HG03571 (cell line): Measurements from ENCODE around the gene CAMK2G.

Experiments used
- ATAC-seq: cut with Tn5 transposase; IDR thresholded peaks from one replicate; pipeline ENCODE4 v1.9.1; 2021; ENCODE audit not compliant: unreplicated experiment

Gene CAMK2G

DNA sequence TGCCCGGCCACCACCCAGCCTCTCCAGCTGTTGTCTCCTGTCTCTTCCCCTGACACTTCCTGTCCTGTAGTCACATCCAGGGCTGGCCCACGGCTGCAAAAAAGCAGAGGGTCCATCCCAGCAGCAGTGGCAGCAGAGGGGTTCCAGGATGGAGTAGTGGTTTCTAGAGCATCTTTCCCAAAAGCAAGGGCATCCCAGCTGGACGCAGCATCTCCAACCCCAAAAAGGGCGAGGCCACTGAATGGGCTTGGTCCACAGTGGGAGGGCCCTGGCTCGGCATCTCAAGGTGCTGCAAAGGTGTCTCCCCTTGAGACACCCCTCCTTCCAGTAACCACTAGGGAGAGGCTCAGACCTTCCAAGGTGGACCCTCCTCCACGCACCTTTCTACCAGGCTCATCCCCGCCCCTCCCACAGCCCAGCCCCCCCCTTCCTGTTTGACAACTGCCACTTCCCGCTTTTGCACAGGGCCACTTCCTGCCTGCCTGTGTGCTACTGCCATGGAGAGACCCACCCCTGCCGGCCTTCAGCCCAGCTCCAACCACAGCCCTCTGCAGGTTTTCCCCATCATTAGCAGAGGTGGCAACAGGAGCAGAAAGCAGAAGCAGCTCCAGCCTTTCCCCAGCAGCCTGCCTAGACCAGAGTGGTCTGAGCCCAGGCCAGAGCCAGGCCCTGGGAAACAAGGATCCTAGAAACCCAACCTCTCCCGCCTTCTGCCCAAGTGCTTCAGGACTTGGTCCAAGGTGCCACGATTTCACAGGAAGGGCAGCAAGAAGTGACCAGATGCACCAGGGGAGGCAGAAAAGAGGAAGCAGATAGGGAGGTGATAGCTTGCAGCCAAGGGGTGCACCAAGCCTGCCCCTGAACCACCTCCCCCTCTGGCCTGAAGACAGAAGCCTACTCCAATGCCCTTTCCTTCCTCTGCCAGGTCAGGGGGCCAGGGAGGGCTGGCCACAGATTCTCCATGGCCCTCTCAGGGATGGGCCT, 8.6 kb downstream of the CAMK2G start:
- peak; percentile 64 for ATAC-seq

DNA sequence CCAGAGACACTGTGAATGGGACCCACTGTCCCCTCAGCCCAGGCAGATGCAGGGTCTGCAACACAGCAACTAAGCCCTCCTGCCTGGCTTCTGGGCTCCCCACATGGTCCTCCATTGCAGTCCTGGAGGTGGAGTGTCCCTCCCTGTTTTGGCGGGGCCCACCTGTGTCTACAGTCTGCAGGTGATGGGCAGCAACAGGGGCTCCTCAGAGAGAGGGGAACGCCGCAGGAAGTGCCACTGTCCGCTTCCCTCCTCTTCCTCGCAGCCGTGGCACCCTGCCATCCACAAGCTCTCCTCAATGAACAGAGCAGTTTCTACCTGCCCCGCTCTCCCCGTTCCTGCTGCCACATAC, 9.3 kb downstream of the CAMK2G start:
- no peak for ATAC-seq

DNA sequence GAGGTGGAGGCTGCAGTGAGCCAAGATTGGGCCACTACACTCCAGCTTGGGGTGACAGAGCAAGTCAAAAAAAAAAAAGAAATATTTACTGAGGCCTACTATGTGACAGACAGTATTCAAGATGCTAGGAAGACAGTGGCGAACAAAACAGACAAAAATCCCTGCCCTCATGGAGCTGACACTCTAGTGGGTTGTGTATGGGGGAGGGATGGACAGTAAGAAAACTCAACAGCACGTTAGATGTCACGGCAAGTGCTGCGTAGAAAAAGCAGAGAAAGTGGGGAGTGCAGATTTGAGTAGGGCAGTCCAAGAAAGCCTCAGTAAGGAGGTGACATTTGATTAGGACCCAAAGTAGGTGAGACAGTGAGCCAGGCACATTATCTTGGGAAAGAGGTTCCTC, 10.1 kb downstream of the CAMK2G start:
- no peak for ATAC-seq

DNA sequence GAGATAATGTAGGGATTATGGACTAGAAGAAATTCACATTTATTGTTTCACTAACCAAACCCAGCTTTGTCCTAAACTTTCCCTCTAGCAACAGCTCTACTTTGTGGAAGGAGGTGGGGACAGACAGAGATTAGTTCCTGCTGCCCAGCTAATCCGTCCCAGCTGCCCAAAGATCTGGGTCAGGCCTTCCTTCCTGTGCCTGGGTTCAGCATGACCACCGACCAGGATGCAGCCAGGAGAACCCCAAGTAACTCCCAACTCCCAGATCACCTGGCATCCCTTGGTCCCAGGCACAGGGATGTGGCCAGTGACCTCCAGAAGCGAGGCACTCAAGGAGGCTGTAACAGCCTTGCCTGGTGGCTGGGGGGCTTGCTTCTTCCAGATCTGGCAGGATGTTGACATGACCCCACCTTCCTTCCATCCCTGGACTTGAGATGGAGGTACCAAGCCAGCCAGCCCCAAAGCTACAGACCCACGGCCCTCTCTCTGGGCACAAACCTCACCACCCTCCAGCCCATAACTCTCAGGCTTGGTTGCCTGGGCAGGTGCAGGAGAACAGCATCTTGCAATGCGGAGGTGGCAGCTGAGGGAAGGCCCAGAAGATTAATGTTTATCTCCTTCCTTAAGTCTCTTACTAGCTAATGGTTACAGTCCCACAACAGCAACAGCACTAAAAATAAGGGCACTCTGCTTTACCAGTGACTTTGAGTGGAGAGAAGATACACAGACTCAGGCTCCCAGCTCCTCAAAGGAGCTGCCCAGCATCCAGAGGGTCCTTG, 11.1 kb downstream of the CAMK2G start:
- ATAC-seq, result no peak

DNA sequence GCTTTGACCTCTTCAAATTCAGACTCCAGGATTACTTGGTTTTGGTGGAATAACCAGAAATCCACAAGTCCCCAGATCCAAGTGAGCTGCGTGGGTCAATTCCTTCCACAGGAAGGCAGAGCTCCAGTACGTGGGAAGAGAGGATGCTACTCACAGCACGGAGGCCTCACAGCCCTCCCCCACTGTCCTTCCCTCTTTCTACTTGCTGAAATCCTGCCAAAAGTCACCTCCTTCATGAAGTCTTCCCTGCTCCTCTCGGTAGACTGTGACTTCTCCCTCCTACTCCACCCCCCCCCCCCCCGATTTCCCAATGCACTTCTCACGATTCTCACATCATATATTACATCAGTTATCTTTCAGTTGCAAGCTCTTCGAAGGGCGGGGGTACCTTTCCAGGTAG, 12.3 kb downstream of the CAMK2G start:
- no peak for ATAC-seq

DNA sequence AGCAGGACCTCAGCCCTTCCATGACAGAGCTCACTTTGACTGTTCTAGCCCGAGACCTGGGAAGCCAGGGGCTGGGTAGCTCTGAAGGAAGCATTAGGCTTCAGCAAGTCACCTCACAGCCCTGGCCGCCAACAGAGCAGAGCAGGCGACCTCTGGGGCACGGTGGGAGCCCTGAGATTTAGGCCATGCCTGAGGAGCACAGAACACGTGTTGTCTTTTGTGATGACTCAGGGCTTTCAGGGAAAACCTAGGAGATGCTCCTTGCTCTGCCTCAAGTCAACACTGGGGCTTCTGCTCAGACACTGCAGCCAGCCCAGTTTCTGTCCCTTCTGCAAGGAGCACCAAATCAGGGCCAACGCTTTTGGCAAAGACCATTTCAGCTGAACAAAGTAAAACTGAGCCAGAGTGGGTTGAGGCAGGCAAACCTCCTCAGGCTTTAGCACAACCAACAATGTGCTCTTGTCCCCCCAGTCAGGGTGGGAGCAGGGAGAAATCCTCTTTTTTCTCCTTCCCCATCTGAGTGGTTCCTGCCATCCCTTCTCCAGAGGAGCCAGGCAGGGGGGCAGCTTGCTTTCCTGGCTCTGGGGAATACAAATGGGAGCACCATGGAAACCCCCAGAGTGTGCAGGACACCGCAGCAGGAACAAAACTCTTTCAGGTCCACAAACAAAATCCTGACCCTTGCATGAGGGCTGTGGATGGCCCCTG, 14.4 kb downstream of the CAMK2G start:
- ATAC-seq, result no peak

DNA sequence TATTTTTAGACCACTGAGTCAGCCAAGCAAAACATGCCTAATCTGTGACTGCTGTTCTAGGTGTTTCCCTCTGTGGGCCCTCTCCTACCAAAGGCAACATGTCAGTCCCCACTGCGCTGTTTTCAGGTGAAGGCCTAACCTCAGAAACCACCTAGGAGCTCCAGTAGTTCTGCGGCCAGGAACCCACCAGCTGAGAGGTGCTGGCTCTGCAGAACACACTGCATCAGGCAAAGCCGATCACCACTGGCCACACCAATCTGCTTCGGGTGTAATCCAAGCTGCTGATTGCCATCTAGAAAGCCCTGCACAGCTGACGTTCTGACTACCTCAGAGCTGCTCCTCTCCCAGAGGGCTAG, 14.9 kb downstream of the CAMK2G start:
- ATAC-seq, result no peak

DNA sequence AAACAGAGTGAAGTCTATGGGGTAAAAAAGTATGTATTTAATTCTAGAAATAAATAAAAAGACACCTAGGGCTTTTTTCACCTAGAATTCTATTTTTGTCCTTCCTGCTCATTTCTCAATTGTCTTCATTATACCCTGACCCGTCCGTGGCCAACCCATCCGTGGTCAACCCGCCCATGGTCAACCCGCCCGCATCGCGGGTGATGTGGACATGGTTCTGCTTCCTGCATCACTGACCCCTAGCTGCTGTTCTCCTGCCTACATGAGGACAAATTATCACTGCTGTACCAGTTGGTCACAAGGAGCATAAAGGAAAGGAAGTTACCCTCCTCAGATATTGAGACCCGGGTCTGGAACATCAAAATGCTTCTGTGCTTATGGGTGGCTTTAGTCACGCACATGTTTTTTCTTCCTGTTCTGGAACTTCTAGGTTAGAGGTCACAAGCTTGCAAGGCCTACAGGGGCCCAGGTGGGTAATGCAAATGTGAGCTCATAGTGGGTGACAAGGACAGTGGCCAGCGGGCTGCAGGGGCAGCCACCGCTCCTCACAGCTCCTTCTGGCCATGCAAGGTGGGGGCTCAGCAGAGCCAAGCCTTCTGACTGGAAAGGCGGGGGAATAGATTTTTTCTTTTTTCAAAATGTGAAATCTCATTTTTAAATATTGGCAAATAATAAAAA, 15.5 kb downstream of the CAMK2G start:
- ATAC-seq, result no peak

DNA sequence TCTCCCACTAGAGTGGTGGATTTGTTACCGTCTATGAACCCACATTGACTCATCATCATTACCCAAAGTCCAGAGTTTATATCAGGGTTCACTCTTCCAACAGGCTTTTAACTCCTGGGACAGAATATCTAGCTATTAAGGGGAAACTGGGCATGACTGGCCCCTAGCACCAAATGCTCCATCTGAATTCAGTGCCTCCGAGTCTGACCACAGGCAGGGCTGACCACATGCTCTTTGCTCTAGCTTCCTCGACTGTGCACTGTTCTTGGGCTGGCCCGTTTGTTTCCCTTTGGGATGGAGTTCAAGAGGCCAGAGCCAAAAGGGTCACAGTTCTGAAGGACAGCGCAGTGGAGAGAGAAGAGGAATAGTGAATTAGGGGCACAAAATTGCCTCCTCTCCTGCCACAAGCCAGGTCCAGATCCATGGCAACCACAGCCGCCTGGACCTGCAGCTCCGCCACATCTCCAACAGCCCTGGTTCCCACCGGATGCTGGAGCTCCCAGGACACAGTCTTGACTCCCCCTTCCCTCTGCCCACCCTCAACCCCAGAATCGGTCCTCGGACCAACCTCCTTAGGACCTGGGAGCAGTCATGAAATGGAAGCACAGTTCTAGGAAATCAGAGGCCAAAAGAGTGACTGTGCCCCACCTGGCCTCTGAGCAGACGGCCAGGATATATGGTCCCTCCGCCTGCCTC, 16.2 kb downstream of the CAMK2G start:
- ATAC-seq, result no peak

DNA sequence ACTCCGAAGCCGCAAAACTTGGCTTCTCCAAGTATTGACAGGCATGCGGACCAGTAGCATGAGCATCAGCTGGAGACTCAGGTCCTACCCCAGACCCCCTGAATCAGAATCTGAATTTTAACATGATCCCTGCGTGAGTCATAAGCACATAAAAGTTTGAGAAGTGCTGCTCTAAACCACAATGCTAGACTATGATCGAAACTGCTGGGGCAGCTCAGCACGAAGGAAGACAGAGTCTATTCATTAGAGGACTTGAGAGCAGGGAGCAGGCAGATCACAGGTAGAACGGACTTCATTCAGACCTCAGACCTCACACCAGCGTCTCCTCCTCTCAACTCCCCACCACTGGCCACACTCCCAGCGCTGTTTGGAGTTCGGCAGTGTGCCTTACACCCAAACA, 16.9 kb downstream of the CAMK2G start:
- ATAC-seq, result no peak

DNA sequence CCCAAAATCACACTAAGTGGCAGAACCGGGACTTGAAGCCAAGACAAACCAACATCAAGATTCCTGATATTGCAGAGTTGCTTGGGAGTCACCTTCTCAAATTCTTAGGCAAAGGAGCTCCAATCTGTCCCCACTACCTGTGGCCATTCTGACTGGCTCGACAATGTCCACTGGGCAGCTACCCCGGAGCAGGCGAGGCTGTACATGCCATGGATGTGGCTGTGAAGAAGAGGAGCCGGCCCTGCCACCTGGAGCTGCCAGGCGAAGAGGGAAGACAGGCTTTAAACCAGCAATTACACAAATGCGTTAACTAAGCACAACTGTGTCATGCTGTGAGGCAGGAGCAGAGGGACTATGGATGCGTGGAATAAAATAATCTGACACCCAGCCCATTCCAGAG, 18.1 kb downstream of the CAMK2G start:
- no peak for ATAC-seq

DNA sequence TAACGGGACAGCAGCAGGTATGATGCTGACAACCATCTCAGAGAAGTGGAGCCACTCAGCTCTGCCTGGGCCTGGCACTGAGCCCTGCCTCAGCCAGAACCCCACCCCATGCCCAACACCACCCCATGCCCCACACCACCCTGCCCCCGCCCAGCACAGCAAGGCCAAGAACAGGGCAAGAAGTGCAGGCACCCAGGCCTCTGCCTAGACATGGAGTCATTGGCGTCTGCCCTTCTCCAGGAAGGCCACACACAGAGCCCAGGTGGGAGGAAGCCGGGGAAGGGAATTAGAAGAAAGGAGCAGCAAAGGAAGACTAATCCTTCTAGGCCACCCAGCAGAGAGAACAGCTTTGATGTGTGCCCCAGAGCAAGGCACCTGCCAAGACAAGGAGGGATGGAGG, 18.9 kb downstream of the CAMK2G start:
- no peak for ATAC-seq

DNA sequence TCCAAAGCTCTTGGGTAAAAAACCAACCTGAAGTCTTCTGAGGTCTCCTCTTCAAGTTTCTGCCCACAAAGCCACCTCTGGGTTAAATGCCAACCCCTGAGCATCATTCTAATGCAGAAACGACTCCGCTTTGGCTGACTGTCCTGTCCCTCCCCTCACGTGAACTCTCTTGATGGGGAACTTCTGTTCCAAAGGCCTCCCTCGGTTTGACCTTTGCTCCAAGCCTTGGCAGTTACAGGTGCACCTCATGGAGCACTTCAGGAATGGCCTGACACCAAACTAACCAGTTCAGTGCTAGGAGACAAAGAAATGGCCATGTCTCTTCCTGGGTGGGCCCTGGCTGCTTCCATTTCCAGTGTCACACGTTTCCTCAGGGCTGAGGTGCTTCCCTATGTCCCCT, 20.0 kb downstream of the CAMK2G start:
- ATAC-seq, result no peak

DNA sequence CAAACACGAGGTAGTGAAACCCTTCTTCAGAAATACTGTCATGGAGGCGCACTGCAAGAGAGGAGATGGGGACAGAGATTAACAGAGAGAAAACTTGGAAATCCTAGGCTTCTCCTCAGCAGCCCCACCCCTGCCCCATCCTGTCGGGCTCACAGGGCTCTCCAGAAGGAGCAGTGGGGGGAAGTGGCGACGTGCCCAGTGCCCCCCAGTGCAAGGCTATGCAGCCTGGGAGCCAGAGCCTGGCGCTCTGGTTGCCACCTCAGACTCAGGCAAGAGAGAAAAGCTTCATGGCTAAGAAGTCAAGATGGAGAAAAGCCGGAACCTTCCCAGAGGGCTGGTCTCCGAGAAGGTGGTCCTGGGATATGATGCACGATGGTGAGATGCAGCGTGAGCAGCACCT, 21.2 kb downstream of the CAMK2G start:
- ATAC-seq, result no peak

DNA sequence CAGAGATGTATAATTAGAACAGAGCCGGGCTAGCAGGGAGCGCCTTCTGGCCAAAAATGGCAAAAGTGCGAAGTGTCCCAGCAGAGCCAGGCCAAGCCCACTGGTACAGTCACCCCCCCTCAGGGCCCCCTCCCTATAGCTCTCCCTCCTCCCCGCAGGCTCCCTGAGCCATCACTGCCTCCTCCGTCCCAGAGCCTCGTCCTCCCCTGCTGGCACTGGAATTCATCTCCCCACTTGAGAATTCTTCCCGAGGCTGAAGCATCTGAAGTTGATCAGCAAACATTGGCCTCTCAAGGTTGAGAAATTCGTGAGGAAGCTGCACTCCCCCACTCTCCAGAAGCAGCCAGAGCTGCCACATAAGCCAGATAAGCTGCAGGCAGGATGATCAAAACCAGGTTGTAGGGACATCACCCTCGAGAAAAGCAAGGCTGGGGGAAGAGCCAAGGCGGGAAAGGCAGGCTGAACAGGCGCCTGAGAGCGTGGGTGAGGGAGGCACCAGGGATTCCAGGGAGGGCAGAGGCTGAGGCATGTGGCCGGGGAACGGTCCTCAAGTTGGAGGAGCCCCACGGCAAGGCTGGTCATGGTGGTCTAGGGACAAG, 23.4 kb downstream of the CAMK2G start:
- no peak for ATAC-seq

DNA sequence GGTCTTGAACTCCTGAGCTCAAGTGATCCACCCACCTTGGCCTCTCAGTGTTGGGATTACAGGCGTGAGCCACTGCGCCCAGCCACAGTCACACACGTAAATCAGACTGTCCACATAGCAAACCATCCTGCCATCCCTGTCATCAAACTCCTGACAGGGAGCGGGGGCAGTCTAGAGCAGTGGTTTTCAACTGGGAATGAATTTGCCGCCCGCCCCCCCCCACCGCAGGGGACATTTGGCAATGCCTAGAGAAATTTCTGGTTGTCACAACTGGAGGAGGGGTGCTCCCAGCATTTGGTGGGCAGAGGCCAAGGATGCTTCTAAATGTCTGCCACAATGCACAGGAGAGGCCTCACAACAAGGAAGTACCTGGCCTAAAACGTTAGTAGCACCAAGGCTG, 24.1 kb downstream of the CAMK2G start:
- no peak for ATAC-seq

DNA sequence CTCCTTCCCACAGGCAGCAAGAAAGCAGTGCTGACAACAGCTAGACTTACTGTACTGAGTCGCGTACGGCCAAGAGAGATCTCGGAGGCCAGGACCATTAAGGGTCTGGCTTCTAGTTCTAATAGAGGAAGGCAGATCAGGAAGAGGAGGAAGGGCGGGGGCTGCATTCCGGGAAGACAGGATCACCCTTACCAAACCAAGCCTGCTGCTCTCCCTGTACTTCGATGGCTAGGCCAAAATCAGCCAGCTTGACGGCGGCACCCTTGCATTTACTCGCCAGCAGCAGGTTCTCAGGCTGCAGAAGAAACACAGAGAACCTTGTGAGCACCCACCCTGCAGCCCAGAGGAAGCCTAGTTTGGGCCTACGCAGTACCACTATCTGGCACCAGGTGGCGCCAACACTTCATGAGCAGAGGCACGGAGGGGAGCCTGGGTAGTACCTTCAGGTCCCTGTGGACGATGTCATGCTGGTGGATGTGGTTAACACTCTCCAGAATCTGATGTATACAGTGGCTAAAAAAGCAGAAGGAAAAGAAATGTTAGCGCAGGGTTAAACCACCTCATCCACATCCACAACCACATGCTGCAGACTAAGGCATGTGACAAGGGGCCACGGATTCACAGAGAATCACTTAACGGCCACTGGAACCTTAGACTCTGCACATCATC, 25.4 kb downstream of the CAMK2G start:
- ATAC-seq, result peak; percentile 73

DNA sequence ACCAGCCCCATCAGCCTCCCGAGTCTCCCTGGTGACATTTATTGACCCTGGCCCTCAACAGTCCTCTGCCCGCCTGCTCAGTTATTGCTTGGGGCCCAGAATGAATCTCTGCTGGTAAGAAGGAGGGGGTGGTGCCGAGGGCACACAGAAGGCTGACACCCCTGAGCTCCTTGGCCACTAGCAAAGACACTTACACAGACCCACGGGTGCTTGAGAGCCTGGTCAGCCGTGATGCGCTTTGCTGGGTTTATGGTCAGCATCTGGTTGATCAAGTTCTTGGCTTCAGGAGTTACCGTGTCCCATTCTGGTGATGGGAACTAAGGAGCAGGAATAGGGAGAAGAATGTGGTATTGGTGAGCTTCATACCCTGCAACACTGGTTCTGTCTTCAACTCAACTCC, 27.3 kb downstream of the CAMK2G start:
- no peak for ATAC-seq

DNA sequence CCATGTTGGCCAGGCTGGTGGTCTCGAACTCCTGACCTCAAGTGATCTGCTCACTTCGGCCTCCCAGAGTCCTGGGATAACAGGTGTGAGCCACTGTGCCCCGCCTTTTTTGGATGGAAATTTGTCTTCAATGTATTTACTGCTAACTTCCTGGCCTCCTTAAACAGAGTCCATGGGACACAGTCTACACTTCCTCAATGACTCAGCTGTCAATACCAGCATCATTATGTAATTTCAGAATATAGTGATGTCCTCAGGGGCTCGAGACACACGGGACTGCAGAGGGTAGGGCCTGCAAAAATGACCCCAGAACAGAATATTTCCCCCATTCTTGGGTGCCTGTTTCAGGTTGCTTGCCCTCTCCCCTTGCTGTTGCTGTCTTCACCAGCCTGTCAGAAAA, 31.1 kb downstream of the CAMK2G start:
- ATAC-seq, result no peak

DNA sequence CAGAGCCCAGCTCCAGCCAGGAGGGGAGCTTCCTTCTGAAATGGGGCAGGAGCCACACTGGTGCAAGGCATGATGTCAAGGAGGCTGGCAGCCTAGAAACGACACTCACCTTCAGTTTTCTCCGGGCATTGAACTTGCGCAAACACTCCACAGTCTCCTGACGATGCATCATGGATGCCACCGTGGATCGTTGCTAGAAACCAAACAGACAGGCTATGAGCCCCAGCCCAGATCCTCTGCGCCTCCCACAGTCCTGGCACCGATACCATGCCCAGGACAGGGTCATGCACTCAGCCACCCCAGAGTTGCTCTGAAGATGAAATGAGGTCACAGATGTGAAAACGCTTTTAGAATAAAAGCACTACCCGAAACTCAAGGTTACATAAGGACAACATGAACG, 32.0 kb downstream of the CAMK2G start:
- ATAC-seq, result no peak
